ENCODE measurements around the gene ST6GAL2. TPM values are rescaled to one million over a fixed set of nuclear protein-coding genes. Genes with fewer than 3 reads are reported as not detected.

The ST6GAL2 gene
- total RNA-seq, 1 donor from 2014 or later: 132 TPM

DNA sequence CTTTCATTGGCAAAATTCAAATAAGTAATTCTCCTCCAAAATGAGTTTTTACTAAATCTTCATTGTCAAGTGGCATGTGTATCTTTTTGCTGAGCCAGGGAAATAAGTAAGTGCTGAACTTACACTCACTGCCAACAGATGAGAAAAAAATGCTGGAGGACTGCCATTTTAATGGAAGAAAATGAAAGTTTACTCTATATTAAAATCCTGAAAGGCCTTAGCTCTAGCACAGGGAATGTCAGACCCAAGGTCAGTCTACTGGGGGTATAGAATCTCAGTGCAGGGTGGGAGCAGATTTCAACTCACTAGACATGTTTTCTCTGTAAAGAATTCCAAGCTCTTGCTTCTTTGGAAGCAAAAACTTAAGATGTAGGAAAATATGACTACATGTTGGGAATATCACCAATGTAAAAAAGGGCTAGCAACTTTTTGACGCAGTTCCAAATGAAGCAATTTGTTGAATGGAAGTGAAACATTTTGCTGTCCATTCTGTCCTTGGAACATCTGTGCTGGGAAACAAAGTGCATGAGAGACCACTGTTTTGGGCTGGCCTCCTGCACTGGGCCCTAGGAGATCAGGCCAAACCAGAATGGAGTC, 127.0 kb downstream of the ST6GAL2 start:
- H3K4me3 Mint-ChIP-seq (ENCODE audit: unreplicated experiment): no peak overlapping the region
- DNase-seq (ENCODE audit: extremely low spot score, unreplicated experiment): no peak
- peak overlapping the region; percentile 72 for H3K27ac Mint-ChIP-seq (ENCODE audit: unreplicated experiment)
- TF ChIP-seq, protein P1, sequence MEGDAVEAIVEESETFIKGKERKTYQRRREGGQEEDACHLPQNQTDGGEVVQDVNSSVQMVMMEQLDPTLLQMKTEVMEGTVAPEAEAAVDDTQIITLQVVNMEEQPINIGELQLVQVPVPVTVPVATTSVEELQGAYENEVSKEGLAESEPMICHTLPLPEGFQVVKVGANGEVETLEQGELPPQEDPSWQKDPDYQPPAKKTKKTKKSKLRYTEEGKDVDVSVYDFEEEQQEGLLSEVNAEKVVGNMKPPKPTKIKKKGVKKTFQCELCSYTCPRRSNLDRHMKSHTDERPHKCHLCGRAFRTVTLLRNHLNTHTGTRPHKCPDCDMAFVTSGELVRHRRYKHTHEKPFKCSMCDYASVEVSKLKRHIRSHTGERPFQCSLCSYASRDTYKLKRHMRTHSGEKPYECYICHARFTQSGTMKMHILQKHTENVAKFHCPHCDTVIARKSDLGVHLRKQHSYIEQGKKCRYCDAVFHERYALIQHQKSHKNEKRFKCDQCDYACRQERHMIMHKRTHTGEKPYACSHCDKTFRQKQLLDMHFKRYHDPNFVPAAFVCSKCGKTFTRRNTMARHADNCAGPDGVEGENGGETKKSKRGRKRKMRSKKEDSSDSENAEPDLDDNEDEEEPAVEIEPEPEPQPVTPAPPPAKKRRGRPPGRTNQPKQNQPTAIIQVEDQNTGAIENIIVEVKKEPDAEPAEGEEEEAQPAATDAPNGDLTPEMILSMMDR (IDR thresholded peaks at IDR 0.05): no peak
- H3K27me3 Mint-ChIP-seq (ENCODE audit: unreplicated experiment): peaks cover 8% of the 10 kb centered on the region
- H3K36me3 Mint-ChIP-seq (ENCODE audit: unreplicated experiment): no peaks in the 10 kb centered on the region
- peaks cover 8% of the 10 kb centered on the region for H3K4me1 Mint-ChIP-seq (ENCODE audit: unreplicated experiment)
- H3K9me3 Mint-ChIP-seq (ENCODE audit: unreplicated experiment): no peaks in the 10 kb centered on the region

All from osteocyte (in vitro differentiated cells).